NCI-H345 (cell line): Measurements from ENCODE around the gene PDXK.
A peak's percentile ranks its signal among the peaks of the same experiment; 100 is the strongest.

Source experiments
- DNase-seq: peaks from one replicate; lab custom pipeline; 2025; lab: John Stamatoyannopoulos, UW

PDXK gene

DNA sequence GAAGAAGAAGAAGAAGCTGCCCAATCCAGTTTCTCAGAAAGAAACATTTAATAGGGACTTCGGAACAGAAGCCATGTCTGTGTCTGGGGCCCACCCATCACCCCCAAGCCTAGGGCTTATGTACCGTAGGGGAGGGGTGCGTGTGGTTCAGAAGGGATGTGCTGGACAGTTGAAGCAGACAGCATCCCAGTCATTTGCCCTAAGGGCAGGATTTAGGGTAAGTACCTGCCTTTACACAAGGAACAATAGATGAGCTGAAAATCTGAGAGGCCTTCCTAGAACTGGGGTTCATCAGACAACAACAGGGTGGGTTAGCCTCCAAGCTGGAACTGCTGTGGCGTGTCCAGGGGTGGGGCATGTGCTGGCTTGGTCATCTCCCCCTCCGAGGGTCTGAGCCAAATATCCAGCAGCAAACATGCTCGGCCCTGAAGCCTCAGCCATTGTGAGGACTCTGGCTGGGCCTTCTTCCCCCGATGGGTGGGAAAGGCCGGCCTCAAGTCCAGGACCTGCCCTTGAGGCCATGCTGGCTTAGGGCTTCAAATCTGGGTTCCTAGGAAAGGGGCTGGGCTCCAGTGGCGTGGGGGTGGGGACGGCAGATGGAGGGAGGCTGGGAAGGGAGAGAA lies 45.1 kb downstream of the PDXK start:
- DNase-seq = no peak

GRCh38 chr21:43764576-43765495 lies 45.9 kb downstream of the PDXK start:
- DNase-seq = no peak

- DNase-seq = peak; percentile 20
Observed at GRCh38 chr21:43766734-43767497, 48.0 kb downstream of the PDXK start.

- DNase-seq = no peak
Observed at GRCh38 chr21:43767498-43767983, 48.6 kb downstream of the PDXK start.

- DNase-seq = no peak
Observed at GRCh38 chr21:43767984-43768867, 49.3 kb downstream of the PDXK start.

GRCh38 chr21:43768868-43769167 lies 49.9 kb downstream of the PDXK start:
- no peak for DNase-seq

GRCh38 chr21:43769325-43769958 lies 50.5 kb downstream of the PDXK start:
- DNase-seq = no peak

DNA sequence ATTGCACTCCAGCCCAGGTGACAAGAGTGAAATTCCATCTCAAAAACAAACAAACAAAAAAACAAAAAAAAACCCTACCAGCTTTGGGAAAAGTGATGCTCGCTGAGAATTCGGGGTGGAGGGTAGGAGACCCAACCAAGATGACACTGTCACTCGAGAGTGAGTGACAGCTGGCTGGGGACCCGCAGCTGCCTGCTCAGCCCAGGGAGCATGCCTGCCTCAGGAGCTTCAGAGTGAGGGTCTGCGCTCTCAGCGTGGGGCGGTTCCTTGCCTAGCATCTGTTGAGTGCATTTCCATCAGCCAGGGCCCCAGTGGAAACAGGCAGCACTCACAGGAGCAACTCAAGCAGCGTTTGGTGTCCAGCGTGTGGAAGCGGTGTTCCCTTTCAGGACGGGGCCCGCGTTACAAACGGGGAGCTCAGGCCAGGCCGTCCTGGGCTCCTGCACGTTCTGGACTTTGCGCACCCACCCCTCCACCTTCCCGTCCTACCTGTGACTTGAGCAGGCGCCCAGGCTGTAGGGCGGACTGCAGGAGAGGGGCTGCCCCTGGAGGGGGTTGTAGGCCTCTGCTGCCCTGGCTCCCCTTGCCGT lies 51.2 kb downstream of the PDXK start:
- DNase-seq = no peak

DNA sequence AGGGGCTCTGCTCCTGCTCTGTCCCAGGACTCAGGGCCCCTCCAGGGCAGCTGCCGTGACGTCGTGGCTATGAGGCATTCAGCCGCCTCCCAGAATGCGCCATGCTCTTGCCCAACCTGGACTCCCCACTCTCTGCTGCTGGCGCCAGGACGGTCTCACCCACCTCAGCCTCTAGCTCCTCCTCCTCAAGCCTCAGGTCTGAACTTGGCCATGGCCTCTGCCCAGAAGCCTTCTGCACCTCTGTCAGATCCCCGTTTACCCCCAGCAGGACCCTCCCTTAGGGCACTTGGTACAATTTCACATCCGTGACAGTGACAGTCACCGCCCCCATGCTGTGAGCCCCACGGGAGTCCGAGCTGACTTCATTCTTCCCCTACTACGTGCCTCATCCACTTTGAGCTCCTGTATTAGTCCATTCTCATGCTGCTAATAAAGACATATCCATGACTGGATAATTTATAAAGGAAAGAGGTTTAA lies 52.3 kb downstream of the PDXK start:
- DNase-seq = no peak

DNA sequence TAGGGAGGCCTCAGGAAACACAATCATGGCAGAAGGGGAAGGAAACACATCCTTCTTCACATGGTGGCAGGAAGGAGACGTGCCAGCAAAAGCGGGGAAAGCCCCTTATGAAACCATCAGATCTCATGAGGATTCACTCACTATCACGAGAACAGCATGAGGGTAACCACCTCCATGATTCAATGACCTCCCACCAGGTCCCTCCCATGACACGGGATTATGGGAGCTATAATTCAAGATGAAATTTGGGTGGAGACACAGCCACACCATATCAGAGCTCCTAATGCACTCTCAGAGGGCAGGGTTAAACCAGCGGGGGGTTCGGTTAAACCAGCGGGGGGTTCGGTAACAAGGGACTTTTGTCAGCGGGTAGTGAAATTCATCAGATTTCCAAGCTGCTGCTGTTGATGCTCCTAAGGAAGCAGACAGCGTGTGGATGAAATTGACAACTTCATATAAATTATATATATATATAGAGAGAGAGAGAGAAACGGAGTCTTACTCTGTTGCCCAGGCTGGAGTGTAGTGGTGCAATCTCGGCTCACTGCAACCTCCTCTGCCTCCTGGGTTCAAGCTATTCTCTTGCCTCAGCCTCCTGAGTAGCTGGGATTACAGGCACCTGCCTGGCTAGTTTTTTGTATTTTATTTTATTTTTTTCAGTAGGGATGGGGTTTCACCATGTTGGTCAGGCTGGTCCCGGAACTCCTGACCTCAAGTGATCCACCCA lies 52.9 kb downstream of the PDXK start:
- DNase-seq = no peak

GRCh38 chr21:43772425-43772821 lies 53.5 kb downstream of the PDXK start:
- no peak for DNase-seq

DNA sequence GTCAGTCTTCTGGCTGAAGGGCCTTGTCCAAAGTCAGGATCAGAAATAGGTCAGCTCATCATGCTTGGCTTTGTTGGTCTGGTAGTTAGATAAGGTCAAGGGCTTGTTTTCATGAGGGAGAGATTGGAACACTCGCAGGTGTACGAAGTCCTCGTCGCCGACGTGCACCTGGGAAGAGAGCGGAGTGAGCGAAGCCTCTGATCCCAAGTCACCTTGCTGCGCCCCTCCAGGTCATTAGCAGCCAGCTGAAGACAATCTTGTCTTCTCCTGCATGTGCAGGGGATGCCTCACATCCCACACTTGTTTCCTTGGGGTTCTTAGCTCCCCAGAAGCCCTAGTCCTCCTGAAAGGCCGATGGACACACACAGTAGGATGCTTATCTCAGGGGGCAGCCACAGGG lies 55.2 kb downstream of the PDXK start:
- DNase-seq = no peak

GRCh38 chr21:43775190-43775589 lies 56.3 kb downstream of the PDXK start:
- DNase-seq = no peak

- DNase-seq = peak; percentile 86
Observed at GRCh38 chr21:43775795-43776430, 57.0 kb downstream of the PDXK start, which contains the start of gene CSTB. TSS of gene CSTB (minus strand) at chr21:43776308. CDS start at chr21:43776269, 39 bp downstream.

DNA sequence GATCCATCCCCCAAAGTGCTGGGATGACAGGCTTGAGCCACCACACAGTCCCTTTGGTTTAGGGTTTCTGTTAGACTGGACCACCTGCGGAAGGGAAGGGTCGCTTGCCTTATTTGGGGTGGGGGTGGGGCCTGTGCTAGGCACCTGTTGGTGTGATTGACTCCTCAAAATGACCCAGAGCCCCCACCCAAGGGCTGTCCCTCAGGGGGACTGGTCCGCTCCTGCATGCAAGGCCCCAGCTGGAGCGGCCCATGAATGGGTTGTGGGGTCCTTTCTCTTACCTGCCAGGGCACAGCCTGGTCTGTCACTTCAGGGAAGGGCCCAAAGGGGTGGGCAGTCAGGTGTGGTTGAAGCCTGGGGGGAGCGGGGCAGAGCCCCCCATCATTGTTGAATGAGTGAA lies 59.0 kb downstream of the PDXK start:
- DNase-seq = no peak

DNA sequence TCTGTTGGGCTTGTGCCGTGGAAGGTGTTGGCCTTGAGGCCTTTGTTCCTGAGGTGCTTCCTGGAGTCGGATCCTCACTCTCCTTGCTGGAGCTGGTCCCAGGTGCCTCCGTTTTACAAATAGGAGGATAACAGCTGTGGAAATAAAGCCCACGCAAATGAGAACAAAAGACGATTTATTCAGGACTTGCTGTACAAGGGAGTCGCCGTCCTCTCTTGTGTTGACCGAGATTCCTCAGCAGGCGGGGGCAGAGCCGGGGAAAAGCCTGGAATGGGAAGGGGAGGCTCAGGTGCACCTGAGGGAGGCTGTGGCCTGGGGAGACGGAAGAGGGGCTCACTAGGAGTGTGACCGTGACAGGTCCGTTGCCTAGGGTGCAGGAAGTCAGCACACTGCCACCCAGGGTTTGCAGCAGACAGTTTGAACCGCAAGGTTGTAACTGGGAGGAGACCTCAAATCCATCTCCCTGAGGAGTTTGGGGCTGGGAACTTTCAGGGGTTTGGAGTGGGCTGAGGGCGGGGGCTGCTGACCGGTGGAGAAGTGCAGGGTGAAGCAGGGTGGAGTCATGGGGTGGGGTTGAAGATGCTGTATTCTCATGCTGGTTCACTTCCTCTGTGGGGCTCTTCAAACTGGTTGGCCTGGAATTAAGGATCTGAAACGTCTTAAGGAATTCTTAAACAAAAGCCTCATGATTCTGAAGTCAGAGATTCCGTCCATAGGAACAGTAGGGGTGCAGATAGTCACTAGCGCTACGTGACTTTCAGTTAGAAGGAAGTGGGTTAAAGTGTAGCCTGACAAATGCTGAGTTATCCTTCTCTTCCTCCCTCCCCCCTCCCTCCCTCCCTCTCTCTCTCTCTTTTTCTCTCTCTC lies 59.8 kb downstream of the PDXK start:
- no peak for DNase-seq

- DNase-seq = no peak
Observed at GRCh38 chr21:43779660-43780059, 60.7 kb downstream of the PDXK start.

- no peak for DNase-seq
Observed at GRCh38 chr21:43781846-43782245, 62.9 kb downstream of the PDXK start.
